DOHH2 (cell line): ENCODE data around the gene PACRG.

ENCODE experiments used
- CTCF ChIP-seq: fragments of 200-600 bp; sonication (generic); IDR thresholded peaks from one replicate; pipeline ENCODE4 v1.5.1; 2014; ENCODE audit warnings: antibody characterized with exemption, mild to moderate bottlenecking, low read depth, low read length; ENCODE audit not compliant: poor library complexity, severe bottlenecking
- EZH2phosphoT487 ChIP-seq: fragments of 200-600 bp; sonication (generic); IDR thresholded peaks from 2 replicates; pipeline ENCODE4 v1.6.1; 2017; ENCODE audit warnings: borderline replicate concordance, mild to moderate bottlenecking, antibody characterized with exemption, low read length, moderate library complexity, mixed read lengths

GRCh38 chr6:163232649-163233048 is 504.9 kb downstream of the PACRG start:
- TF ChIP-seq CTCF (no peak), EZH2phosphoT487 (no peak)
